Mesendoderm (in vitro differentiated cells): ENCODE measurements around the gene PLEKHD1.

ENCODE experiments used
- DNase-seq: peaks from one replicate; pipeline ENCODE4 v3.0.0; 2013
- H2AK5ac ChIP-seq: 2 replicates; pipeline ENCODE4 v1.6.1; 2013; ENCODE audit warnings: low read length, inconsistent platforms
- H2BK120ac ChIP-seq: 2 replicates; pipeline ENCODE4 v1.6.1; 2013; ENCODE audit warnings: low read depth, mild to moderate bottlenecking, low read length, moderate library complexity, mixed read lengths
- H2BK15ac ChIP-seq: replicated peaks from 2 replicates; pipeline ENCODE4 v1.6.1; 2013; ENCODE audit warnings: low read depth, mild to moderate bottlenecking, moderate library complexity
- H2BK5ac ChIP-seq: 2 replicates; pipeline ENCODE4 v1.6.1; 2013; ENCODE audit warnings: low read length, inconsistent platforms
- H3K18ac ChIP-seq: 2 replicates; pipeline ENCODE4 v1.6.1; 2013; ENCODE audit warnings: mild to moderate bottlenecking, low read length, mixed read lengths
- H3K23ac ChIP-seq: one replicate; pipeline ENCODE4 v1.6.1; 2013; ENCODE audit warnings: low read length
- H3K27ac ChIP-seq: 2 replicates; pipeline ENCODE4 v1.5.1; 2013; ENCODE audit warnings: low read depth, mild to moderate bottlenecking, inconsistent platforms, low read length, moderate library complexity
- H3K27me3 ChIP-seq: 2 replicates; pipeline ENCODE4 v1.6.1; 2013; ENCODE audit warnings: low read length, control low read depth, mild to moderate bottlenecking, inconsistent platforms; ENCODE audit not compliant: insufficient read depth, poor library complexity
- H3K36me3 ChIP-seq: 2 replicates; pipeline ENCODE4 v1.6.1; 2013; ENCODE audit warnings: low read length, inconsistent platforms; ENCODE audit not compliant: control insufficient read depth, insufficient read depth
- H3K4ac ChIP-seq: one replicate; pipeline ENCODE4 v1.6.1; 2013; ENCODE audit warnings: low read depth, mild to moderate bottlenecking, low read length, moderate library complexity
- H3K4me1 ChIP-seq: 2 replicates; pipeline ENCODE4 v1.6.1; 2013; ENCODE audit warnings: low read depth, low read length, inconsistent platforms; ENCODE audit not compliant: control insufficient read depth
- H3K4me2 ChIP-seq: 2 replicates; pipeline ENCODE4 v1.6.1; 2013; ENCODE audit warnings: low read length
- H3K4me3 ChIP-seq: 2 replicates; pipeline ENCODE4 v1.5.1; 2013; ENCODE audit warnings: mild to moderate bottlenecking, low read length
- H3K56ac ChIP-seq: one replicate; pipeline ENCODE4 v1.6.1; 2013; ENCODE audit warnings: low read length
- H3K79me1 ChIP-seq: 2 replicates; pipeline ENCODE4 v1.6.1; 2013; ENCODE audit warnings: low read length, inconsistent platforms
- H3K79me2 ChIP-seq: 2 replicates; pipeline ENCODE4 v1.6.1; 2013; ENCODE audit warnings: mild to moderate bottlenecking, low read length; ENCODE audit not compliant: control insufficient read depth, insufficient read depth
- H3K9ac ChIP-seq: 2 replicates; pipeline ENCODE4 v1.6.1; 2013; ENCODE audit warnings: low read length, inconsistent platforms
- H4K5ac ChIP-seq: one replicate; pipeline ENCODE4 v1.6.1; 2013; ENCODE audit warnings: low read length
- H4K8ac ChIP-seq: one replicate; pipeline ENCODE4 v1.6.1; 2013; ENCODE audit warnings: low read depth, mild to moderate bottlenecking, control low read depth, low read length, moderate library complexity
- WGBS: extraction: QIAGEN DNeasy Blood & Tissue Kit; methylation state at CpG from one replicate; pipeline ENCODE4 v1.1.7; 2013; ENCODE audit warnings: low lambda C conversion rate, missing lambda C conversion rate; ENCODE audit not compliant: insufficient coverage; ENCODE audit errors: extremely low coverage; 5-methylcytosine and 5-hydroxymethylcytosine counted together

PLEKHD1 gene

GRCh38 chr14:69483765-69484443 lies 624 bp upstream of the PLEKHD1 start:
- Histone ChIP-seq H3K27ac (no peak overlapping the region), H3K18ac (no peak overlapping the region), H3K4me2 (peak overlapping the region; percentile 60), H3K4me1 (no peaks in the 10 kb centered on the region), H3K36me3 (no peaks in the 10 kb centered on the region), H3K4ac (no peak overlapping the region), H4K8ac (no peak overlapping the region), H2BK15ac (no peak overlapping the region), H3K23ac (no peak overlapping the region), H2BK5ac (no peak overlapping the region), H3K56ac (peak overlapping the region; percentile 10), H3K9ac (no peak overlapping the region), H3K4me3 (no peak overlapping the region), H3K79me1 (no peaks in the 10 kb centered on the region), H3K79me2 (no peaks in the 10 kb centered on the region), H2AK5ac (no peak overlapping the region), H2BK120ac (no peak overlapping the region), H3K27me3 (peaks cover 27% of the 10 kb centered on the region), H4K5ac (no peak overlapping the region)
- no CpG with 5 or more reads among the region's 54 CpGs for WGBS
- DNase-seq: peak; percentile 57

- Histone ChIP-seq H3K79me2 (no peaks in the 10 kb centered on the region), H2BK15ac (no peak overlapping the region), H3K4me1 (no peaks in the 10 kb centered on the region), H2BK5ac (no peak overlapping the region), H3K79me1 (no peaks in the 10 kb centered on the region), H3K56ac (no peak overlapping the region), H3K27me3 (peaks cover 27% of the 10 kb centered on the region), H2AK5ac (no peak overlapping the region), H3K27ac (no peak overlapping the region), H3K4ac (no peak overlapping the region), H3K9ac (no peak overlapping the region), H3K4me2 (no peak overlapping the region), H3K4me3 (no peak overlapping the region), H4K8ac (no peak overlapping the region), H4K5ac (no peak overlapping the region), H3K23ac (no peak overlapping the region), H3K18ac (no peak overlapping the region), H2BK120ac (no peak overlapping the region), H3K36me3 (no peaks in the 10 kb centered on the region)
- WGBS: no CpG with 5 or more reads among the region's 11 CpGs
- no peak for DNase-seq
Observed at GRCh38 chr14:69485315-69485660, 760 bp downstream of the PLEKHD1 start.

GRCh38 chr14:69485701-69486100 lies 1.2 kb downstream of the PLEKHD1 start:
- no peak overlapping the region for H3K4me3 ChIP-seq
- no peak overlapping the region for H2BK5ac ChIP-seq
- H2BK15ac ChIP-seq: no peak overlapping the region
- H4K5ac ChIP-seq: no peak overlapping the region
- H2BK120ac ChIP-seq: no peak overlapping the region
- H3K56ac ChIP-seq: no peak overlapping the region
- no peak overlapping the region for H3K9ac ChIP-seq
- H3K4me2 ChIP-seq: no peak overlapping the region
- H3K4ac ChIP-seq: no peak overlapping the region
- H3K18ac ChIP-seq: no peak overlapping the region
- no peak overlapping the region for H3K23ac ChIP-seq
- DNase-seq: no peak
- WGBS: no CpG with 5 or more reads among the region's 6 CpGs
- H3K79me1 ChIP-seq: no peaks in the 10 kb centered on the region
- H3K27me3 ChIP-seq: peaks cover 27% of the 10 kb centered on the region
- H3K36me3 ChIP-seq: no peaks in the 10 kb centered on the region
- H4K8ac ChIP-seq: no peak overlapping the region
- no peaks in the 10 kb centered on the region for H3K79me2 ChIP-seq
- no peak overlapping the region for H2AK5ac ChIP-seq
- no peak overlapping the region for H3K27ac ChIP-seq
- H3K4me1 ChIP-seq: no peaks in the 10 kb centered on the region

- Histone ChIP-seq H3K27ac (no peak overlapping the region), H3K79me1 (no peaks in the 10 kb centered on the region), H3K9ac (no peak overlapping the region), H3K4me3 (no peak overlapping the region), H2BK120ac (no peak overlapping the region), H3K4me2 (no peak overlapping the region), H3K4ac (no peak overlapping the region), H3K36me3 (no peaks in the 10 kb centered on the region), H3K4me1 (no peaks in the 10 kb centered on the region), H3K27me3 (peaks cover 27% of the 10 kb centered on the region), H4K8ac (no peak overlapping the region), H4K5ac (no peak overlapping the region), H3K23ac (no peak overlapping the region), H2BK15ac (no peak overlapping the region), H3K18ac (no peak overlapping the region), H2BK5ac (no peak overlapping the region), H3K79me2 (no peaks in the 10 kb centered on the region), H3K56ac (no peak overlapping the region), H2AK5ac (no peak overlapping the region)
- no peak for DNase-seq
- no CpG with 5 or more reads among the region's 4 CpGs for WGBS
Observed at GRCh38 chr14:69487226-69487625, 2.7 kb downstream of the PLEKHD1 start.

- Histone ChIP-seq H3K27ac (no peak overlapping the region), H3K23ac (no peak overlapping the region), H2BK5ac (no peak overlapping the region), H3K79me1 (no peaks in the 10 kb centered on the region), H3K18ac (no peak overlapping the region), H3K79me2 (no peaks in the 10 kb centered on the region), H4K8ac (no peak overlapping the region), H3K4me1 (no peaks in the 10 kb centered on the region), H2BK120ac (no peak overlapping the region), H3K27me3 (peaks cover 25% of the 10 kb centered on the region), H3K4ac (no peak overlapping the region), H3K36me3 (no peaks in the 10 kb centered on the region), H3K4me3 (no peak overlapping the region), H2BK15ac (no peak overlapping the region), H4K5ac (no peak overlapping the region), H2AK5ac (no peak overlapping the region), H3K56ac (no peak overlapping the region), H3K9ac (no peak overlapping the region), H3K4me2 (no peak overlapping the region)
- no peak for DNase-seq
- WGBS: no CpG with 5 or more reads among the region's 4 CpGs
Observed at GRCh38 chr14:69487771-69488170, 3.2 kb downstream of the PLEKHD1 start.

GRCh38 chr14:69489495-69489894 lies 5.0 kb downstream of the PLEKHD1 start:
- H4K8ac ChIP-seq: no peak overlapping the region
- no peak overlapping the region for H2BK120ac ChIP-seq
- no peak overlapping the region for H2BK5ac ChIP-seq
- H2BK15ac ChIP-seq: no peak overlapping the region
- H3K79me1 ChIP-seq: no peaks in the 10 kb centered on the region
- H3K18ac ChIP-seq: no peak overlapping the region
- no peak overlapping the region for H3K23ac ChIP-seq
- H3K4me2 ChIP-seq: no peak overlapping the region
- H3K4me3 ChIP-seq: no peak overlapping the region
- H3K9ac ChIP-seq: no peak overlapping the region
- no peak overlapping the region for H2AK5ac ChIP-seq
- H3K79me2 ChIP-seq: no peaks in the 10 kb centered on the region
- peaks cover 12% of the 10 kb centered on the region for H3K27me3 ChIP-seq
- H4K5ac ChIP-seq: no peak overlapping the region
- no peak overlapping the region for H3K56ac ChIP-seq
- no peaks in the 10 kb centered on the region for H3K36me3 ChIP-seq
- H3K4me1 ChIP-seq: no peaks in the 10 kb centered on the region
- no peak overlapping the region for H3K27ac ChIP-seq
- no peak overlapping the region for H3K4ac ChIP-seq
- no peak for DNase-seq
